DND-41 (cell line): ENCODE results near the gene TOR2A.

Source experiments
- ATAC-seq: fragments of 200-7000 bp; cut with Tn5 transposase; 3 replicates; pipeline ENCODE4 v1.9.1; 2021; ENCODE audit warnings: low read depth; ENCODE audit not compliant: insufficient read depth
- DNase-seq: peaks from one replicate; pipeline ENCODE4 v3.0.0-alpha.2; 2020
- H2AFZ ChIP-seq: 2 replicates; pipeline ENCODE4 v1.6.0; 2012; ENCODE audit warnings: low read depth, low read length
- H3K27ac ChIP-seq: 2 replicates; pipeline ENCODE4 v1.5.1; 2012; ENCODE audit warnings: low read length, inconsistent platforms
- H3K27me3 ChIP-seq: fragments of 200-600 bp; sonication (generic); 2 replicates; pipeline ENCODE4 v1.6.0; 2012; ENCODE audit warnings: low read length, mild to moderate bottlenecking, inconsistent platforms; ENCODE audit not compliant: insufficient read depth, poor library complexity
- H3K36me3 ChIP-seq: 2 replicates; pipeline ENCODE4 v1.5.1; 2012; ENCODE audit warnings: low read length, inconsistent platforms; ENCODE audit not compliant: insufficient read depth
- H3K4me1 ChIP-seq: 2 replicates; pipeline ENCODE4 v1.5.1; 2012; ENCODE audit warnings: mild to moderate bottlenecking, low read length; ENCODE audit not compliant: insufficient read depth
- H3K4me2 ChIP-seq: 2 replicates; pipeline ENCODE4 v1.6.0; 2012; ENCODE audit warnings: mild to moderate bottlenecking, moderate library complexity, low read length, inconsistent platforms; ENCODE audit not compliant: insufficient read depth
- H3K4me3 ChIP-seq, 2 experiments: fragments of 200-600 bp in 1 of 2; shearing (Covaris generic) in 1 of 2; 2 replicates each; pipeline ENCODE4 v1.5.1; 2012 to 2016; ENCODE audit warnings: inconsistent platforms in 2 of 2, low read length in 2 of 2, mild to moderate bottlenecking in 2 of 2, low read depth in 1 of 2, moderate library complexity in 1 of 2
- H3K79me2 ChIP-seq: 2 replicates; pipeline ENCODE4 v1.6.0; 2012; ENCODE audit warnings: low read length, inconsistent platforms; ENCODE audit not compliant: insufficient read depth
- H3K9ac ChIP-seq: 2 replicates; pipeline ENCODE4 v1.6.0; 2012; ENCODE audit warnings: low read depth, mild to moderate bottlenecking, inconsistent platforms, low read length, moderate library complexity
- H3K9me3 ChIP-seq: 2 replicates; pipeline ENCODE4 v1.5.1; 2012; ENCODE audit warnings: low read length, moderate library complexity, mild to moderate bottlenecking, inconsistent platforms; ENCODE audit not compliant: insufficient read depth, severe bottlenecking
- H4K20me1 ChIP-seq: 2 replicates; pipeline ENCODE4 v1.6.0; 2012; ENCODE audit warnings: low read length; ENCODE audit not compliant: insufficient read depth
- EZH2 ChIP-seq: IDR thresholded peaks from 3 replicates; pipeline ENCODE4 v1.6.1; 2012; ENCODE audit warnings: borderline replicate concordance, low read depth, mild to moderate bottlenecking, moderate library complexity, low read length, inconsistent platforms; ENCODE audit not compliant: severe bottlenecking
- TF ChIP-seq, protein P1 (sequence below): IDR thresholded peaks from 2 replicates; pipeline ENCODE4 v1.5.1; 2012; ENCODE audit warnings: borderline replicate concordance, low read length, moderate library complexity, mild to moderate bottlenecking; ENCODE audit not compliant: poor library complexity, severe bottlenecking; ENCODE audit errors: extremely low read depth

The TOR2A gene

DNA sequence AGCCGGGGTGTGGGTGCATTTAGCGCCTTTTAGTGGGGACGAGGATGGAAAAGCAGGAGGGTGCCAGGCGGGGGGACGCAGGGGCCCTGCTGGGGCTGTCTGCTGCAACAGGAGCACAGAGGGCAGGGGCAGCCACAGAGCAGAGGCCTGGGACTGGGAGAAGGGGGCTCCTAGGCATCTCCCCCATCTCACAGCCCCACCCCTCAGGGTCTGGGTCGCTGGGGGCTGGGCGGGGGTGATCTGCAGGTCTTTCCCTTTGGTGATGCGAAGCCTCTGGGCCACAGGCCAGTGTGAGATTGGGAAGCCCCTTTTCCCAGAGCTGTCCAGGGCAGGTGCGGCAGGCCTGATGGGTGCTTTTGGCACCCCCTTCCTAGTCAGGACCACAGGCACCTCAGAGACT, 4.8 kb downstream of the TOR2A start:
- H3K9me3 ChIP-seq: no peaks in the 10 kb centered on the region
- no peak overlapping the region for H3K4me2 ChIP-seq
- DNase-seq (no peak), ATAC-seq (no peak)
- H3K79me2 ChIP-seq: 0 out of 2 replicates have a peak, but pooled peaks cover 2% of the 10 kb centered on the region
- no peak overlapping the region for H3K27ac ChIP-seq
- TF ChIP-seq, protein P1, sequence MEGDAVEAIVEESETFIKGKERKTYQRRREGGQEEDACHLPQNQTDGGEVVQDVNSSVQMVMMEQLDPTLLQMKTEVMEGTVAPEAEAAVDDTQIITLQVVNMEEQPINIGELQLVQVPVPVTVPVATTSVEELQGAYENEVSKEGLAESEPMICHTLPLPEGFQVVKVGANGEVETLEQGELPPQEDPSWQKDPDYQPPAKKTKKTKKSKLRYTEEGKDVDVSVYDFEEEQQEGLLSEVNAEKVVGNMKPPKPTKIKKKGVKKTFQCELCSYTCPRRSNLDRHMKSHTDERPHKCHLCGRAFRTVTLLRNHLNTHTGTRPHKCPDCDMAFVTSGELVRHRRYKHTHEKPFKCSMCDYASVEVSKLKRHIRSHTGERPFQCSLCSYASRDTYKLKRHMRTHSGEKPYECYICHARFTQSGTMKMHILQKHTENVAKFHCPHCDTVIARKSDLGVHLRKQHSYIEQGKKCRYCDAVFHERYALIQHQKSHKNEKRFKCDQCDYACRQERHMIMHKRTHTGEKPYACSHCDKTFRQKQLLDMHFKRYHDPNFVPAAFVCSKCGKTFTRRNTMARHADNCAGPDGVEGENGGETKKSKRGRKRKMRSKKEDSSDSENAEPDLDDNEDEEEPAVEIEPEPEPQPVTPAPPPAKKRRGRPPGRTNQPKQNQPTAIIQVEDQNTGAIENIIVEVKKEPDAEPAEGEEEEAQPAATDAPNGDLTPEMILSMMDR: no peak
- TF ChIP-seq EZH2: no peak
- H4K20me1 ChIP-seq: 0 out of 2 replicates have a peak, but pooled peaks cover 4% of the 10 kb centered on the region
- H3K9ac ChIP-seq: no peak overlapping the region
- H3K27me3 ChIP-seq: no peaks in the 10 kb centered on the region
- peaks cover 12% of the 10 kb centered on the region for H3K4me1 ChIP-seq
- no peak overlapping the region for H3K4me3 ChIP-seq
- peaks cover 12% of the 10 kb centered on the region; the same call in 1 of the 2 replicates for H3K36me3 ChIP-seq
- no peak overlapping the region for H2AFZ ChIP-seq

DNA sequence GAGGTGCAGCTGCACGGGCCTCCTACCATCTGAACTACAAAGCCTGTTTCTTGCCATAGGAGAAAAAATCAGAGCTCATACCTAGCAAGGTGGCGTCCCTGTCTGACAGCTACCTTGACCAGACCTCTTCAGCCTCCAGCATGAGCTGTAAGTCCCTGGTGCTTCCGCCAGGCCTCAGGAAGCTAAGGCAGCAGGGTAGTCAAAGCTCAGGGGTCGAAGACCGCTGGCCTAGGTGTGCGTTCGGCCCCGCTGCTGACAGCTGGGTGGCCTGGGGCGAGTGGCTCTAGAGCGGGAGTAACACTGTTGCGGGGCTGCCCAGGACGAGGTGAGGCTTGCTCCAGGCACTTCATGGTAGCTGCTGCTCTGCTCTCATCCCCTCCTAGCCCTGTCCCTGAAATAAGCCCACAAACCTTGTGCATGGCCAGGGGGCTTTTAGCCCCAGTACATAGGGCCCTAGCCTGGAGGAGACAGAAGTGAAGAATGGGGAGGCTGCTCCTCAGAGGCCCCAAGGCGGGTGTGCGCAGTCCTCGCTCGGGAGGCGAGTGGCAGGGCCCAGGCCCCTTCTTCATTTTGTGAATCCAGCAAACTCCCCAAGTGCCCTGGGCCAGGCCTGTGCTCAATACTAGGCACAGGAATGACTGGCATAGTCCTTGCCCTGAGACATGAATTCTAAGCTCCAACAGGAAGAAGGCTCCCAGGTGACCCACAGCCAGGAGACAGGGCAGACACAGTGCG, 5.4 kb downstream of the TOR2A start:
- H4K20me1 ChIP-seq: 0 out of 2 replicates have a peak, but pooled peaks cover 4% of the 10 kb centered on the region
- ATAC-seq (no peak), DNase-seq (no peak)
- H3K9me3 ChIP-seq: no peaks in the 10 kb centered on the region
- no peak for TF ChIP-seq EZH2
- TF ChIP-seq, protein P1: no peak
- no peak overlapping the region for H3K27ac ChIP-seq
- H3K9ac ChIP-seq: no peak overlapping the region
- H3K4me1 ChIP-seq: peaks cover 12% of the 10 kb centered on the region
- peaks cover 12% of the 10 kb centered on the region; the same call in 1 of the 2 replicates for H3K36me3 ChIP-seq
- H3K4me2 ChIP-seq: no peak overlapping the region
- H3K4me3 ChIP-seq: no peak overlapping the region
- no peak overlapping the region for H2AFZ ChIP-seq
- 0 out of 2 replicates have a peak, but pooled peaks cover 2% of the 10 kb centered on the region for H3K79me2 ChIP-seq
- no peaks in the 10 kb centered on the region for H3K27me3 ChIP-seq

- ATAC-seq (no peak), DNase-seq (no peak)
- 0 out of 2 replicates have a peak, but pooled peaks cover 4% of the 10 kb centered on the region for H4K20me1 ChIP-seq
- H2AFZ ChIP-seq: no peak overlapping the region
- H3K9ac ChIP-seq: no peak overlapping the region
- no peak overlapping the region for H3K4me3 ChIP-seq
- no peaks in the 10 kb centered on the region for H3K27me3 ChIP-seq
- H3K27ac ChIP-seq: no peak overlapping the region
- H3K4me2 ChIP-seq: no peak overlapping the region
- H3K79me2 ChIP-seq: no peaks in the 10 kb centered on the region
- peaks cover 12% of the 10 kb centered on the region; the same call in 1 of the 2 replicates for H3K36me3 ChIP-seq
- TF ChIP-seq, protein P1: no peak
- no peak for TF ChIP-seq EZH2
- no peaks in the 10 kb centered on the region for H3K9me3 ChIP-seq
- peaks cover 5% of the 10 kb centered on the region for H3K4me1 ChIP-seq
Measured at GRCh38 chr9:127728808-127729207, 6.3 kb downstream of the TOR2A start.
